ENCODE measurements around the gene ADARB2. TPM values are rescaled to one million over a fixed set of nuclear protein-coding genes. Genes with fewer than 3 reads are reported as not detected.
A peak's percentile ranks its signal among the peaks of the same experiment; 100 is the strongest.

Gene ADARB2
- total and polyA plus RNA-seq, 10 of the 15 experiments (the other 5 are each of a cell fraction or from before 2014, with no cell fraction given) = 0.02 to 4.1 (median 0.76) TPM

GRCh38 chr10:1613511-1613910 is 123.8 kb downstream of the ADARB2 start (continued):
- TF ChIP-seq REST (IDR thresholded peaks at IDR 0.05; ENCODE audit: low read depth, low read length) = no peak

- no peak for TF ChIP-seq SP1 (IDR thresholded peaks at IDR 0.05; ENCODE audit: low read depth, low read length)
- no peak for TF ChIP-seq ASH2L (IDR thresholded peaks at IDR 0.05; ENCODE audit: borderline replicate concordance, low read depth)
- TF ChIP-seq RELA (IDR thresholded peaks at IDR 0.05; ENCODE audit: borderline replicate concordance, partially characterized antibody) = no peak
- TF ChIP-seq PKNOX1 (IDR thresholded peaks at IDR 0.05) = peak; percentile 38; the same call in 1 of the 2 replicates
- no peak for TF ChIP-seq STAT1 (conservative IDR thresholded peaks at IDR 0.05)
- H3K4me1 ChIP-seq (ENCODE audit: control insufficient read depth, insufficient read depth, low read length) = no peaks in the 10 kb centered on the region; the same call in 1 of the 2 replicates
- CTCF ChIA-PET = interaction anchor here (1.1 kb wide), 1 partner anchor 9 kb away, joined by 6 read pairs; no protein-coding TSS in a partner anchor
- RAD21 ChIA-PET (ENCODE audit: unreplicated experiment) = no interaction called here
- no peak overlapping the region for H3K27ac ChIP-seq (ENCODE audit: control insufficient read depth, insufficient read depth)
- H3K79me2 ChIP-seq (ENCODE audit: control insufficient read depth, insufficient read depth, low read length) = no peaks in the 10 kb centered on the region
- H4K20me1 ChIP-seq (ENCODE audit: control insufficient read depth, insufficient read depth) = no peaks in the 10 kb centered on the region
- SMC1A ChIA-PET (ENCODE audit: uncharacterized antibody, unreplicated experiment) = interaction anchor here (1.2 to 1.8 kb wide), 3 partner anchors 9 to 187 kb away, joined by 3 to 11 read pairs (median 4); no protein-coding TSS in a partner anchor
- 28% methylated on average over 5 of the region's 5 CpGs for WGBS (ENCODE audit: insufficient coverage, insufficient replicate concordance, low lambda C conversion rate, missing lambda C conversion rate)
- ATAC-seq (no peak), DNase-seq (ENCODE audit: low read depth, low spot score) (no peak), FAIRE-seq (no peak)
- no TSS peak for BruUV-seq (replicated peaks)
- H3K9ac ChIP-seq (ENCODE audit: control insufficient read depth, insufficient read depth, low read length) = no peak overlapping the region
- H3K27me3 ChIP-seq (replicated peaks in 1 of 2; ENCODE audit: control insufficient read depth in 2 of 2, insufficient read depth in 2 of 2, low read length in 1 of 2) = no peaks in the 10 kb centered on the region; a peak in 1 of 4 replicates
- no peak overlapping the region for H2AFZ ChIP-seq (ENCODE audit: control insufficient read depth, low read depth, low read length)
- H3K4me2 ChIP-seq (ENCODE audit: control insufficient read depth, insufficient read depth) = no peak overlapping the region
- POLR2A ChIA-PET = no interaction called here
- in situ Hi-C loops (cut with MboI) (no loop called here), intact Hi-C loops (cut with micrococcal nuclease; ENCODE audit: unreplicated experiment) (no loop called here)
- H3K4me3 ChIP-seq = no peak overlapping the region
- H3K9me3 ChIP-seq (replicated peaks; ENCODE audit: control insufficient read depth, insufficient read depth, low read length) = no peaks in the 10 kb centered on the region
- H3K36me3 ChIP-seq (ENCODE audit: control insufficient read depth in 2 of 2, insufficient read depth in 2 of 2, low read length in 1 of 2) = no peaks in the 10 kb centered on the region
These were observed 124.4 kb downstream of the ADARB2 start for GRCh38 chr10:1612908-1613307.

All from GM12878 (cell line).